Uterus (tissue), 2 donors: Measurements from ENCODE around the gene HRG.

Experiments
- CTCF ChIP-seq, 4 experiments: fragments of 200-600 bp in 2 of 4; fragments of 450-650 bp in 2 of 4; sonication (generic) in 2 of 4; IDR thresholded peaks; one replicate each; pipeline ENCODE4 v1.5.1; 2016 to 2019; ENCODE audit warnings: antibody characterized with exemption in 4 of 4, mild to moderate bottlenecking in 2 of 4, moderate library complexity in 1 of 4
- POLR2A ChIP-seq, 2 donors: fragments of 450-650 bp; IDR thresholded peaks; one replicate each; pipeline ENCODE4 v1.6.1; 2016; ENCODE audit warnings: antibody characterized with exemption in 2 of 2, mild to moderate bottlenecking in 1 of 2, moderate library complexity in 1 of 2

- TF ChIP-seq CTCF (IDR thresholded peaks at IDR 0.05) (no peak), POLR2A (IDR thresholded peaks at IDR 0.05) (no peak)
Measured at GRCh38 chr3:186691676-186692075, 25.9 kb downstream of the HRG start.
